ENCODE data around the gene SPTB. TPM values are rescaled to one million over a fixed set of nuclear protein-coding genes. Genes with fewer than 3 reads are reported as not detected.
A peak's percentile ranks its signal among the peaks of the same experiment; 100 is the strongest.

SPTB gene
- total and polyA plus RNA-seq, 10 of the 15 experiments (the other 5 are each of a cell fraction or from before 2014, with no cell fraction given), result under 0.01 to 0.04 (median 0.02) TPM; not detected in 4

GRCh38 chr14:64755781-64756221 lies 123.9 kb downstream of the SPTB start:
- ATAC-seq (peak; percentile 39; the same call in 2 of the 3 replicates), DNase-seq (ENCODE audit: low read depth, low spot score) (no peak), FAIRE-seq (no peak)
- ChIA-PET CTCF (interaction anchor here (1.3 kb wide), 1 partner anchor 9 kb away, joined by 5 read pairs; no protein-coding TSS in a partner anchor), POLR2A (no interaction called here), SMC1A (ENCODE audit: uncharacterized antibody, unreplicated experiment) (interaction anchor here (1.2 kb wide), 1 partner anchor 63 kb away, joined by 3 read pairs; no protein-coding TSS in a partner anchor), RAD21 (ENCODE audit: unreplicated experiment) (no interaction called here)
- H3K4me3 ChIP-seq, result no peak overlapping the region
- no peak overlapping the region for H3K9ac ChIP-seq (ENCODE audit: control insufficient read depth, insufficient read depth, low read length)
- TF ChIP-seq GABPA (IDR thresholded peaks at IDR 0.05; ENCODE audit: low read depth) (no peak), MEF2A (IDR thresholded peaks at IDR 0.05; ENCODE audit: insufficient read depth, low read depth, low read length) (no peak), CREM (IDR thresholded peaks at IDR 0.05; ENCODE audit: low read depth) (no peak), ZBED1 (IDR thresholded peaks at IDR 0.05; ENCODE audit: borderline replicate concordance) (no peak), CBFB (IDR thresholded peaks at IDR 0.05; ENCODE audit: low read depth) (no peak), RAD21 (IDR thresholded peaks at IDR 0.05; ENCODE audit: insufficient read depth, low read depth, low read length) (no peak), MAX (IDR thresholded peaks at IDR 0.05; ENCODE audit: low read depth, low read length) (no peak), TCF7 (IDR thresholded peaks at IDR 0.05; ENCODE audit: borderline replicate concordance) (no peak), EP300 (IDR thresholded peaks at IDR 0.05; ENCODE audit: borderline replicate concordance in 1 of 2, control insufficient read depth in 1 of 2, low read depth in 2 of 2, low read length in 2 of 2) (no peak), ZBTB33 (IDR thresholded peaks at IDR 0.05) (no peak), ZBTB40 (IDR thresholded peaks at IDR 0.05; ENCODE audit: borderline replicate concordance) (no peak), ZBTB11 (CRISPR knock-in tag; IDR thresholded peaks at IDR 0.05) (no peak)
- H3K27me3 ChIP-seq (replicated peaks in 1 of 2; ENCODE audit: control insufficient read depth in 2 of 2, insufficient read depth in 2 of 2, low read length in 1 of 2), result peaks cover 0 to 3% of the 10 kb centered on the region in 2 experiments; a peak in 3 of 4 replicates
- 61% methylated on average over 9 of the region's 9 CpGs for WGBS (ENCODE audit: insufficient coverage, insufficient replicate concordance, low lambda C conversion rate, missing lambda C conversion rate)
- in situ Hi-C loops (cut with MboI) (no loop called here), intact Hi-C loops (cut with micrococcal nuclease; ENCODE audit: unreplicated experiment) (no loop called here)
- no peaks in the 10 kb centered on the region; the same call in 1 of the 2 replicates for H4K20me1 ChIP-seq (ENCODE audit: control insufficient read depth, insufficient read depth)
- no TSS peak for BruUV-seq (replicated peaks)
- no peak overlapping the region for H2AFZ ChIP-seq (ENCODE audit: control insufficient read depth, low read depth, low read length)
- H3K4me2 ChIP-seq (ENCODE audit: control insufficient read depth, insufficient read depth), result no peak overlapping the region
- H3K36me3 ChIP-seq (ENCODE audit: control insufficient read depth in 2 of 2, insufficient read depth in 2 of 2, low read length in 1 of 2), result no peaks in the 10 kb centered on the region
- no peak overlapping the region for H3K27ac ChIP-seq (ENCODE audit: control insufficient read depth, insufficient read depth)
- H3K9me3 ChIP-seq (replicated peaks; ENCODE audit: control insufficient read depth, insufficient read depth, low read length), result no peaks in the 10 kb centered on the region
- H3K79me2 ChIP-seq (ENCODE audit: control insufficient read depth, insufficient read depth, low read length), result no peaks in the 10 kb centered on the region
- H3K4me1 ChIP-seq (ENCODE audit: control insufficient read depth, insufficient read depth, low read length), result no peaks in the 10 kb centered on the region
